AG20443 (cell line): ENCODE data around the gene INTU.

Experiments
- DNase-seq: peaks from one replicate; pipeline ENCODE4 v3.0.0; 2012; ENCODE audit warnings: low spot score, mixed read lengths

INTU gene

DNA sequence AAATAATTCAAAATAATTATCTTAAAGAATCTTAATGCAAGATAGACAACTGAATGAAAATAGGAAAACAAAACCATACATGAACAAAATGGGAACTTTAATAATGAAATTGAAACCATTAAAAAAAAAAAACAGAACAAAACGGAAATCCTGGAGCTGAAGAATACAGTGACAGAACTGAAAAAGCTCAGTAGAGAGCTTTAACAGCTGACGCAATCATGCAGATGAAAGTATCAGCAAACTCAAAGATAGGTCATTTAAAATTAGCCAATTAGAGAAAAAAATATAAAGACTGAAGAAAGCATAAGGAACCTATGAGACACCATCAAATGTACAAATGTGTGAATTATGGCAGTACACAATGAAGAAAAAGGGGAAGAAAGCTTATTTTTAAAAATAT is 116.2 kb downstream of the INTU start:
- DNase-seq = no peak

DNA sequence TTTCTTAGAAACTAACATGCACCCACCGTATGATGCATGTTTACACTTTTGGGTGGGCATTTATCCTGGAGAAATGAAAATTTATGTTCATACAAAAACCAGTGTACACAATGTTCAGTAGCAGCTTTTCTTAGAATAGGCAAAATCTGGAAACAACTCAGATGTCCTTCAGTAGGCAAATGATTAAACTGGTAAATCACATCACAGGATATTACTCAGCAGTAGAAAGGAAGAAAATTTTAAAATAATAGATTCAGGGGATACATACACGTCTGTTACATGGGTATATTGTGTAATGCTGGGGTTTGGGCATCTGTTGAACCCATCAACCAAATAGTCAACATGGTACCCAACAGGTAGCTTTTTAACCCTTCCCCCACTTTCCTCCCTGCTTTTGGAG is 124.1 kb downstream of the INTU start:
- no peak for DNase-seq

GRCh38 chr4:127759228-127759820 is 126.6 kb downstream of the INTU start:
- no peak for DNase-seq

GRCh38 chr4:127759893-127760292 is 127.1 kb downstream of the INTU start:
- no peak for DNase-seq

- no peak for DNase-seq
Measured at GRCh38 chr4:127771535-127772275, 138.9 kb downstream of the INTU start.

GRCh38 chr4:127772769-127773671 is 140.3 kb downstream of the INTU start:
- DNase-seq = no peak

DNA sequence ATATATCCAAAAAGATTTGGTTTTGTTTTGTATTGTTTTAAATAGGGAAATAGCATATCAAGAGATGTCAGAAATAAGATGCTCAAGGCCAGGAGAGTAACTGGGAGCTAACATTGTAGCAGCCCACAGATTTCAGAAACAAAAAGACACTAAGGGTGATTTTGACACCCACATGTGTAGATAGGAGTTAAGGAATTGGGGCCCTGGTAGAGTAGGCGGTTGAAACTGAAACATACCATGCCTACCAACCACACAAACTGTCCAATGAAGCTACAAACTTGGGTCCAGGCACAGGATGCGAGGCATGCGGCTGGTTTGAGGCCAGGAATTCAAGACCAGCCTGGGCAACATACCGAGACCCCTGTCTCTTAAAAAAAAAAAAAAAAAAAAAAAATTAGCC is 143.1 kb downstream of the INTU start:
- no peak for DNase-seq
